22Rv1 (cell line): ENCODE measurements around the gene ADAMTS17.

Source experiments
- CTCF ChIP-seq: fragments of 450-650 bp; IDR thresholded peaks from 2 replicates; pipeline ENCODE4 v1.5.1; 2017; ENCODE audit warnings: mild to moderate bottlenecking
- ZFX ChIP-seq: fragments of 450-650 bp; IDR thresholded peaks from 2 replicates; pipeline ENCODE4 v1.6.1; 2017; ENCODE audit warnings: antibody characterized with exemption, borderline replicate concordance

GRCh38 chr15:99998661-99999101 lies 343.1 kb downstream of the ADAMTS17 start:
- no peak for TF ChIP-seq CTCF
- TF ChIP-seq ZFX: no peak
